ENCODE results near the gene EIF3K. TPM values are rescaled to one million over a fixed set of nuclear protein-coding genes. Genes with fewer than 3 reads are reported as not detected.

The EIF3K gene
- total RNA-seq, 2 donors from 2014 or later, result 303 to 334 TPM

GRCh38 chr19:38588041-38588440, 30.9 kb upstream of the EIF3K start:
- Mint-ChIP-seq H3K9me3 (no peaks in the 10 kb centered on the region), H3K36me3 (ENCODE audit: low read depth) (no peaks in the 10 kb centered on the region), H3K4me1 (no peaks in the 10 kb centered on the region), H3K4me3 (no peak overlapping the region), H3K27me3 (ENCODE audit: insufficient read depth) (no peaks in the 10 kb centered on the region), H3K27ac (no peak overlapping the region)
- no peaks in the 10 kb centered on the region for H3K36me3 ChIP-seq (ENCODE audit: control insufficient read depth, insufficient read depth, low read length)
- no peak overlapping the region for H3K9ac ChIP-seq (ENCODE audit: extremely low read depth, low read length, poor library complexity, severe bottlenecking)
- 85 to 96% methylated on average over 2 of the region's 2 CpGs for WGBS, 2 experiments (ENCODE audit: insufficient coverage in 1 of 2, insufficient read length in 1 of 2)
- no peaks in the 10 kb centered on the region for H3K27me3 ChIP-seq (ENCODE audit: control insufficient read depth, insufficient read depth, low read length, poor library complexity, severe bottlenecking)
- H3K4me1 ChIP-seq (ENCODE audit: control insufficient read depth, insufficient read depth, low read length), result no peaks in the 10 kb centered on the region
- H3K27ac ChIP-seq (ENCODE audit: low read depth, low read length), result no peak overlapping the region
- no peak overlapping the region for H3K4me3 ChIP-seq (ENCODE audit: low read length)
- no peaks in the 10 kb centered on the region for H3K9me3 ChIP-seq (ENCODE audit: control insufficient read depth, low read length)
- DNase-seq, result no peak
- TF ChIP-seq, protein P1, sequence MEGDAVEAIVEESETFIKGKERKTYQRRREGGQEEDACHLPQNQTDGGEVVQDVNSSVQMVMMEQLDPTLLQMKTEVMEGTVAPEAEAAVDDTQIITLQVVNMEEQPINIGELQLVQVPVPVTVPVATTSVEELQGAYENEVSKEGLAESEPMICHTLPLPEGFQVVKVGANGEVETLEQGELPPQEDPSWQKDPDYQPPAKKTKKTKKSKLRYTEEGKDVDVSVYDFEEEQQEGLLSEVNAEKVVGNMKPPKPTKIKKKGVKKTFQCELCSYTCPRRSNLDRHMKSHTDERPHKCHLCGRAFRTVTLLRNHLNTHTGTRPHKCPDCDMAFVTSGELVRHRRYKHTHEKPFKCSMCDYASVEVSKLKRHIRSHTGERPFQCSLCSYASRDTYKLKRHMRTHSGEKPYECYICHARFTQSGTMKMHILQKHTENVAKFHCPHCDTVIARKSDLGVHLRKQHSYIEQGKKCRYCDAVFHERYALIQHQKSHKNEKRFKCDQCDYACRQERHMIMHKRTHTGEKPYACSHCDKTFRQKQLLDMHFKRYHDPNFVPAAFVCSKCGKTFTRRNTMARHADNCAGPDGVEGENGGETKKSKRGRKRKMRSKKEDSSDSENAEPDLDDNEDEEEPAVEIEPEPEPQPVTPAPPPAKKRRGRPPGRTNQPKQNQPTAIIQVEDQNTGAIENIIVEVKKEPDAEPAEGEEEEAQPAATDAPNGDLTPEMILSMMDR (conservative IDR thresholded peaks at IDR 0.05), result no peak

GRCh38 chr19:38592940-38593339, 26.0 kb upstream of the EIF3K start:
- H3K9me3 ChIP-seq (ENCODE audit: control insufficient read depth, low read length), result no peaks in the 10 kb centered on the region
- no peak overlapping the region for H3K27ac ChIP-seq (ENCODE audit: low read depth, low read length)
- H3K4me1 Mint-ChIP-seq, result no peaks in the 10 kb centered on the region
- peak; percentile 78 for DNase-seq
- H3K27me3 ChIP-seq (ENCODE audit: control insufficient read depth, insufficient read depth, low read length, poor library complexity, severe bottlenecking), result no peaks in the 10 kb centered on the region
- no peak overlapping the region for H3K4me3 ChIP-seq (ENCODE audit: low read length)
- H3K27me3 Mint-ChIP-seq (ENCODE audit: insufficient read depth), result peaks cover 2% of the 10 kb centered on the region
- H3K36me3 ChIP-seq (ENCODE audit: control insufficient read depth, insufficient read depth, low read length), result no peaks in the 10 kb centered on the region
- no peaks in the 10 kb centered on the region for H3K36me3 Mint-ChIP-seq (ENCODE audit: low read depth)
- H3K9me3 Mint-ChIP-seq, result no peaks in the 10 kb centered on the region
- H3K4me1 ChIP-seq (ENCODE audit: control insufficient read depth, insufficient read depth, low read length), result no peaks in the 10 kb centered on the region
- no peak overlapping the region for H3K4me3 Mint-ChIP-seq
- no peak overlapping the region for H3K27ac Mint-ChIP-seq
- TF ChIP-seq, protein P1 (conservative IDR thresholded peaks at IDR 0.05), result peak; percentile 64
- no peak overlapping the region for H3K9ac ChIP-seq (ENCODE audit: extremely low read depth, low read length, poor library complexity, severe bottlenecking)
- WGBS, 2 experiments (ENCODE audit: insufficient coverage in 1 of 2, insufficient read length in 1 of 2), result 78 to 82% methylated on average over 5 to 6 of the region's 6 CpGs

DNA sequence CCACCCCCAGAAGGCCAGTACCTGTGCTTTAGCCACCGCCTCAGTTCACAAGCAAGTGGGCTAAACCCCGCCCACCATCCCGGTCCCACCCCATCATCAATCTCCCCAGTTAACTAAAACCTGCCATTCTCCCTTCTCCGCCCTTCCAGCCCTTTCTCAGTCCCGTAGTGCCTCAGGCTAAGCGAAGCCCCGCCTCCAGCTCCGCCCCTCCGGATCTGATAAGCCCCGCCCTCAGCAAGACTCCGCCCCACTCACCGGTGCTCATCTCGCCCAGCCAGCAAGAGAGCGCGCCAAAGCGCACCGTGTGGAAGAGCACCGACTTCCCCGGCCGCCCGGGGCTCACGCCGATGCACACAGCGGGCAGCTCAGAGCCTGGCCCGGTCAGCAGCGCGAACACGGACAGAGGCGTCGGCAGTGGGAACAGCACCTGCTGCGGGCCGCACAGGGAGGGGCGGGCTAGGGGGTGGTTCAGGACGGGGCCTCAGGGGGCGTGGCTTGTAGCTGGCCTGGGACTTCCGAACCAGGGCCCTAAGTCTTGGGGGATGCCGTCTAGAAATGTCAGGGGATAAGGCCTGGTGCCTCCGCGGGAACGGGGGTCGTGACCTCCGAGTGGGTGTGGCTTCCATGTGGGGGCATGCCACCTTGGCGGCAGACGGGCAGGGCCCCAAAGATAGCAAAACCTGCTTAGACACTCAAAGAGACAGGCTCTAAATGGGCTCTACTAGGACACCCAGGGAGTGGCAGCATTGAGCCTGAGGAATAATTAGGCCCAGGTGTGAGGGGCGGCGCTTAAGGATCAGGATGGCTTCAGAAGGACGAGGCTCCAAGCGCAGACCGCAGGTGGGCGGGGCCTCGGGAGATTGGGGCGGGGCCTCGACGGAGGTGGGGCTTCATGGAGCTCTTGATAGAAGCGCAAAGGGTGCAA, 22.7 kb upstream of the EIF3K start:
- Mint-ChIP-seq H3K4me1 (no peaks in the 10 kb centered on the region), H3K4me3 (peak overlapping the region; percentile 68), H3K36me3 (ENCODE audit: low read depth) (no peaks in the 10 kb centered on the region), H3K9me3 (no peaks in the 10 kb centered on the region), H3K27me3 (ENCODE audit: insufficient read depth) (peaks cover 2% of the 10 kb centered on the region), H3K27ac (peak overlapping the region; percentile 89)
- WGBS, 2 experiments (ENCODE audit: insufficient coverage in 1 of 2, insufficient read length in 1 of 2), result 3 to 6% methylated on average over 39 to 55 of the region's 55 CpGs
- H3K9ac ChIP-seq (ENCODE audit: extremely low read depth, low read length, poor library complexity, severe bottlenecking), result no peak overlapping the region
- peak; percentile 99 for DNase-seq
- H3K27ac ChIP-seq (ENCODE audit: low read depth, low read length), result no peak overlapping the region
- H3K27me3 ChIP-seq (ENCODE audit: control insufficient read depth, insufficient read depth, low read length, poor library complexity, severe bottlenecking), result no peaks in the 10 kb centered on the region
- TF ChIP-seq, protein P1 (conservative IDR thresholded peaks at IDR 0.05), result no peak
- no peaks in the 10 kb centered on the region for H3K9me3 ChIP-seq (ENCODE audit: control insufficient read depth, low read length)
- no peaks in the 10 kb centered on the region for H3K36me3 ChIP-seq (ENCODE audit: control insufficient read depth, insufficient read depth, low read length)
- H3K4me3 ChIP-seq (ENCODE audit: low read length), result peak overlapping the region; percentile 78
- H3K4me1 ChIP-seq (ENCODE audit: control insufficient read depth, insufficient read depth, low read length), result no peaks in the 10 kb centered on the region
